CD4-positive, CD25-positive, alpha-beta regulatory T cell (primary cell): ENCODE measurements around the gene ADGRA1. TPM values are rescaled to one million over a fixed set of nuclear protein-coding genes. Genes with fewer than 3 reads are reported as not detected.

Experiments used
- ATAC-seq, 2 donors: fragments of 150-1000 bp; cut with Tn5 transposase; one replicate each; pipeline ENCODE4 v1.10.0; 2021; ENCODE audit warnings: low read depth in 2 of 2, moderate number of reproducible peaks in 2 of 2, moderate library complexity in 1 of 2
- DNase-seq, 3 donors: peaks; one replicate each; pipeline versions ENCODE4 v3.0.0 to v3.0.0-alpha.2; 2012 to 2022; ENCODE audit warnings: mixed read lengths in 1 of 3
- H3K27ac ChIP-seq: one replicate; pipeline ENCODE4 v1.7.0; 2013; ENCODE audit warnings: mild to moderate bottlenecking, low read length; ENCODE audit not compliant: insufficient read depth, poor library complexity, severe bottlenecking
- H3K27me3 ChIP-seq: one replicate; pipeline ENCODE4 v1.7.0; 2013; ENCODE audit warnings: low read length; ENCODE audit not compliant: control insufficient read depth, insufficient read depth
- H3K36me3 ChIP-seq: one replicate; pipeline ENCODE4 v1.7.0; 2013; ENCODE audit warnings: mild to moderate bottlenecking, low read length, moderate library complexity; ENCODE audit not compliant: control insufficient read depth, insufficient read depth
- H3K4me1 ChIP-seq: 2 replicates; pipeline ENCODE4 v1.7.0; 2013; ENCODE audit warnings: mild to moderate bottlenecking, low read length; ENCODE audit not compliant: insufficient read depth, control insufficient read depth, poor library complexity, severe bottlenecking
- H3K4me3 ChIP-seq: one replicate; pipeline ENCODE4 v1.7.0; 2013; ENCODE audit warnings: low read depth, mild to moderate bottlenecking, low read length, moderate library complexity
- H3K9me3 ChIP-seq, 2 experiments: 1 replicate in 1 of 2; 2 replicates in 1 of 2; pipeline ENCODE4 v1.7.0; 2013; ENCODE audit warnings: low read length in 2 of 2, mild to moderate bottlenecking in 1 of 2, moderate library complexity in 1 of 2; ENCODE audit not compliant: control insufficient read depth in 2 of 2
- H3K27ac Mint-ChIP-seq, 3 donors: one replicate each; pipeline ENCODE4 v1.8.0; 2020 to 2022; ENCODE audit warnings: mild to moderate bottlenecking in 3 of 3, mixed read lengths in 3 of 3, moderate library complexity in 2 of 3
- H3K27me3 Mint-ChIP-seq: one replicate; pipeline ENCODE4 v1.8.0; 2022; ENCODE audit warnings: mild to moderate bottlenecking, mixed read lengths
- H3K36me3 Mint-ChIP-seq: one replicate; pipeline ENCODE4 v1.8.0; 2020; ENCODE audit warnings: mixed read lengths
- H3K4me1 Mint-ChIP-seq, 4 donors: one replicate each; pipeline ENCODE4 v1.8.0; 2020 to 2022; ENCODE audit warnings: mixed read lengths in 4 of 4, mild to moderate bottlenecking in 1 of 4
- H3K4me3 Mint-ChIP-seq, 4 donors: one replicate each; pipeline ENCODE4 v1.8.0; 2020 to 2022; ENCODE audit warnings: mild to moderate bottlenecking in 4 of 4, mixed read lengths in 4 of 4, moderate library complexity in 3 of 4
- H3K9me3 Mint-ChIP-seq, 7 donors: one replicate each; pipeline ENCODE4 v1.8.0; 2020 to 2022; ENCODE audit warnings: mixed read lengths in 7 of 7, mild to moderate bottlenecking in 3 of 7, moderate library complexity in 2 of 7
- polyA plus RNA-seq, 4 donors: library from polyadenylated mRNA; unstranded; fragments of 300-500 nt; fragmentation: Illumina TruSeq; gene quantifications; one replicate each; pipeline ENCODE4 v1.2.3, GENCODE V29; 2021
- total RNA-seq: library from RNA; stranded (reverse); gene quantifications from one replicate; pipeline ENCODE4 v1.2.3, GENCODE V29; 2022

Gene ADGRA1
- total and polyA plus RNA-seq, 5 donors from 2014 or later = not detected

DNA sequence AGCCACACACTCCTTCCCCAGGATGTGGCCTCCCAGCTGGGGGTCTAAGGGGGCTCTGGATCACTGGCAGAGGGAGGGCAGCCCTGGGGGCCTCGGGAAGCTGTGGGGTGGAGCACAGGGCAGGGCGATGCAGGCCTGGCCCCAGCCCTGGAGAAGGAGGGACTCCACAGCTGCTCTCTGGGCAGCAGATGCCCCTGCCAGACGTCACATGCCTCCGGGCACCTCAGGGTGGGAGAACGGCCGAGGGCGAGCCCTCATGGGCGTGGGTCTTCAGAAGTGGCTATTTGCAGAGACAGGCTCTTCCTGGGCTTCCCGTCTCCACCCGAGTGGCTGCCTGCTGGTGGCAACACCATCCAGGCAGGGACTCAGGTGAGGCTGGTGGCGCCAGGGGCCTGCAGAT, 16.0 kb upstream of the ADGRA1 start:
- H3K27me3 ChIP-seq = no peaks in the 10 kb centered on the region
- DNase-seq = no peak
- no peak overlapping the region for H3K4me3 ChIP-seq
- H3K4me1 ChIP-seq = no peaks in the 10 kb centered on the region
- no peaks in the 10 kb centered on the region for H3K36me3 Mint-ChIP-seq
- peaks cover 0 to 2% (median 0%) of the 10 kb centered on the region in 7 donors for H3K9me3 Mint-ChIP-seq
- H3K4me3 Mint-ChIP-seq = no peak overlapping the region
- H3K27ac ChIP-seq = no peak overlapping the region
- no peaks in the 10 kb centered on the region for H3K36me3 ChIP-seq
- no peaks in the 10 kb centered on the region for H3K4me1 Mint-ChIP-seq
- ATAC-seq = no peak
- H3K27me3 Mint-ChIP-seq = no peaks in the 10 kb centered on the region
- H3K9me3 ChIP-seq = no peaks in the 10 kb centered on the region
- no peak overlapping the region for H3K27ac Mint-ChIP-seq

DNA sequence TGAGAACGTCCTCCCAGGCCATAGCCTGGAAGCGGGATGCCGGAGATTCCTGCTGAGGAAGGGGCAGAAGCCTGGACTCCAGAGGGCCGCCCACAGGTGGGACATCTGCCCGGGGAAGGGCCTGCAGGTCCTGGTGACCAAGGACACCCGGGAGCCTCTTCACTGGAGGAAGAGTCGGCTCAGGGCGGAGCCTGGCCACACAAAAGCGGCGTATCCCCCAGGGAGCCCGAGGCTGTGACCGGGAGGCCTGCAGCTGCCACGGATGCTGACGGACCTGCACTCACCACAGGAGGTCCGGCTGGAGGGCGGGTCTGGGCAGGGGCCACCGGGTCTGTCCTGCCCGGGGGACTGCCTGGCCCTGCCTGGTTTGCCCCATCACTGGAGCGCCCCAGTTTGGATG, 15.5 kb upstream of the ADGRA1 start:
- no peaks in the 10 kb centered on the region for H3K4me1 ChIP-seq
- Mint-ChIP-seq H3K4me1 (no peaks in the 10 kb centered on the region), H3K4me3 (no peak overlapping the region), H3K36me3 (no peaks in the 10 kb centered on the region), H3K27me3 (no peaks in the 10 kb centered on the region), H3K9me3 (peaks cover 0 to 2% (median 0%) of the 10 kb centered on the region in 7 donors), H3K27ac (no peak overlapping the region)
- no peaks in the 10 kb centered on the region for H3K9me3 ChIP-seq
- no peaks in the 10 kb centered on the region for H3K27me3 ChIP-seq
- no peak overlapping the region for H3K27ac ChIP-seq
- no peaks in the 10 kb centered on the region for H3K36me3 ChIP-seq
- ATAC-seq (no peak), DNase-seq (no peak)
- no peak overlapping the region for H3K4me3 ChIP-seq

GRCh38 chr10:133072720-133073390, 14.9 kb upstream of the ADGRA1 start:
- ATAC-seq (no peak), DNase-seq (no peak)
- H3K36me3 Mint-ChIP-seq = no peaks in the 10 kb centered on the region
- Histone ChIP-seq H3K4me3 (no peak overlapping the region), H3K27ac (no peak overlapping the region), H3K9me3 (no peaks in the 10 kb centered on the region), H3K36me3 (no peaks in the 10 kb centered on the region), H3K27me3 (no peaks in the 10 kb centered on the region), H3K4me1 (no peaks in the 10 kb centered on the region)
- no peaks in the 10 kb centered on the region for H3K27me3 Mint-ChIP-seq
- no peak overlapping the region for H3K27ac Mint-ChIP-seq
- peaks cover 0 to 2% (median 0%) of the 10 kb centered on the region in 7 donors for H3K9me3 Mint-ChIP-seq
- no peak overlapping the region for H3K4me3 Mint-ChIP-seq
- no peaks in the 10 kb centered on the region for H3K4me1 Mint-ChIP-seq

DNA sequence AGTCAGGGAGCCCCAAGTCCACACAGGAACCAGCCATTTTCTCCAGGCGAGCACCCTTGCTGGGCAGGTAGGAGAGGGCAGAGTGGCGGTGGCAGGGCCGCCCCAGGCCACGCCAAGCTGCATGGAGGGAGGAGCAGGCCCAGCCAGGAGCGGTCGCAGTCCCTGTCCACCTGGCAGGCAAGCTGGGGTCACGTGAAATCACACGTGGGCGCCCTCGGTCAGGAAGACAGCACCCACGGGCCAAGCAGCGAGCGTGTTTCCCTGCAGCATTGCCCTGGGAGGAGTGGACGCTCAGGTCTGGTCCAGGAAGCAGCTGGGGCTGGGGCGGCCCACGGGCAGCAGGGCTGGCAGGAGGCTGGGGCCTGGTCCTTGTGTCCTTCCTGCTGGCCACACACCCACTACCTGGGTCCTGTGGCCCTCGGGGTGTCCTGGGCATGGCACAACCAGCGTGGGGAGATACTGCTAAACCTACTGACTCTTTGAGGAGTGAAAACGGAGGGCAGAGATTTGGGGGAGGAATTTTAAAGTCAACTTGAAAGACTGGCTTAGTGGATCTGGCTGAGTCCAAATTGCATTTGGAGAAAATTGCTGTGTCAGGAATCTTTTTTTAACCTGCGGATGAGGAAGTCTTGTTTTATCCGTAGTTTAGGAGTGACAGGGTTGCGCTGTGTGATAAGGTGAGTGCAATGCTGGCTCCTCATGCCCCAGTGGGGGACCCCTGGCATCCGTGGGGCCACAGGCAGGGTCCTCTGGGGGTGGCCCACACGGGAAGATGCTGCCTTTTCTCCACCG, 12.2 kb upstream of the ADGRA1 start:
- no peak for DNase-seq
- ATAC-seq = no peak

DNA sequence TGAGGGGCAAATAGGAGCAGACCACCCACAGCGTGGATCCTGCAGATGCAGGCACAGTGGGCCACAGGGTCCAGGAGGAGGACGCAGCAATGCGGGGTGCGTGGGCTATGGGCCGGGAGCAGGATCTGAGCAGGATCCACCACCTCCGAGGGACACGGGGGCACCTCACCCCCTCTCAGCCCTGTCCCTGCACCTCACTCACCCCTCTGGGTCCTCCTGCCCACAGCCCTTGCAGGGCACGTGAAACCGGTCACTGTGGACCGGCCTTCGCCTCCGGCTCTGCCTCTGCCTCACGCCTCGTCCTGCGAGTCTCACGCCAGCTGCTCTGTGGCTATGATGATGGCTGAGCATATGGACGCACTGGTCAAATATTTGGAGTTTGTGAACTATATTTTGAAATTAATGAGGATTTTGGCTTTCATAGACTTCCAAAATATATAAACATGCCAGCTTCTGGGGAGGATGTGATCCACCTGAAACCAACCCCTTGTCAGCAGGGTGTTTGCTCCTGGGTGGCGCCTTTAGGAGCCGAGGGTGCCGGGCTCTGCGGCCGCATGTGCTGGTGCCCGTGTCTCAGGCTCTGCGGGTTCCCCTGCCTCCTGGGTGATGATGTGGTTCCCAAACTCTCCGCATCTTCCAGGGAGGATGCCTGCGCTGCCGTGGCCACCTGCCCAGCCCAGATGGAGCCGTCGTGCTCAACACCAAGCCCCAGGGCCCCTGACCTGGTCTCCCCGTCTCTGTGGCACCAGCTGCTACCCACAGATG, 11.3 kb upstream of the ADGRA1 start:
- Histone ChIP-seq H3K27me3 (no peaks in the 10 kb centered on the region), H3K9me3 (no peaks in the 10 kb centered on the region), H3K27ac (no peak overlapping the region), H3K4me3 (no peak overlapping the region), H3K36me3 (no peaks in the 10 kb centered on the region), H3K4me1 (no peaks in the 10 kb centered on the region)
- no peaks in the 10 kb centered on the region for H3K36me3 Mint-ChIP-seq
- ATAC-seq (no peak), DNase-seq (no peak)
- no peak overlapping the region for H3K27ac Mint-ChIP-seq
- H3K4me3 Mint-ChIP-seq = no peak overlapping the region
- H3K9me3 Mint-ChIP-seq = peaks cover 0 to 2% (median 0%) of the 10 kb centered on the region in 7 donors
- H3K4me1 Mint-ChIP-seq = no peaks in the 10 kb centered on the region
- H3K27me3 Mint-ChIP-seq = no peaks in the 10 kb centered on the region

More for the DNA sequence above, 12.2 kb upstream of the ADGRA1 start:
- Mint-ChIP-seq H3K4me1 (no peaks in the 10 kb centered on the region), H3K36me3 (no peaks in the 10 kb centered on the region), H3K9me3 (peaks cover 0 to 2% (median 0%) of the 10 kb centered on the region in 7 donors), H3K27ac (no peak overlapping the region), H3K4me3 (no peak overlapping the region), H3K27me3 (no peaks in the 10 kb centered on the region)
- H3K4me1 ChIP-seq = no peaks in the 10 kb centered on the region
- H3K27ac ChIP-seq = no peak overlapping the region
- H3K36me3 ChIP-seq = no peaks in the 10 kb centered on the region
- no peaks in the 10 kb centered on the region for H3K9me3 ChIP-seq
- H3K4me3 ChIP-seq = no peak overlapping the region
- no peaks in the 10 kb centered on the region for H3K27me3 ChIP-seq

DNA sequence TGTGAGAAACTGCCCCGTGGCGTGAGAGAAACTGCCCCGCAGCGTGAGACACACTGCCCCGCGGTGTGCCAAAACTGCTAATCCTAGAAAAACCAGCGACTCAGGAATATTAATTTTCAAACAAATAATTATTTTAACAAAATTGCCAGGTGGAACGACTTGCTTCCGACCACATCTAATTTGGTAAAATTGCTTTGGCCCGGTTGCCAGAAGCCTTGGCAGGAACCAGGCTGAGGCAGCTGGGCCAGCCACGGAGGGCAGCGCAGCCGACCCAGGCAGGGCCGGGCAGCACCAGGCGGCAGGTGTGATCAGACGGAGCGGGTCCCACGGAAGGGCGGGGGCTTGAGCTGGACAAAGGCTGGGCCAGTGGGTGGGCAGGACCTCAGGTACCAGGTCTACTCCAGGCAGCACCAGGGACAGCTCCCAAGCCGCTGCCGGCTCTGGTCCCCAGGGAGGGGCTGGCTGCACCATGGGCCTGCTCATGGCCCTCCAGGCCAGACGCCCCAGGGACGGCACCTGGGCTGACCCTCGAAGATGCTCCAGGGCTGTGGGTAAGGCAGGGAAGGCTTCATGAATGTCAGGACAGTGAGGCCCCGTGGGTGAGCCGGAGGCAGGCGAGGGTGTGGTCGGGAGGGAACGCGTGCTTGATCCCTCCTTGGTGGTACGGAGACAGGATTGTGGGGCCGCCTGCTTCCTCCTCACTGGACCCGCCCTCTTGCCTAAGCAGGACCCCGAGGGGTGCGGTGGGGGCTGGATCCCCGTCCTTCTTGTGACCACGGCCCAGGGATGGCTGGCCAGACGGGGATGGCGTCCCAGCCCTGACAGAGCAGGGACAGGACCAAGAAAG, 7.7 kb upstream of the ADGRA1 start:
- H3K27me3 ChIP-seq = no peaks in the 10 kb centered on the region
- no peak overlapping the region for H3K27ac Mint-ChIP-seq
- no peaks in the 10 kb centered on the region for H3K36me3 Mint-ChIP-seq
- no peaks in the 10 kb centered on the region for H3K36me3 ChIP-seq
- H3K4me1 Mint-ChIP-seq = no peaks in the 10 kb centered on the region
- no peaks in the 10 kb centered on the region for H3K4me1 ChIP-seq
- DNase-seq (no peak), ATAC-seq (no peak)
- H3K4me3 Mint-ChIP-seq = no peak overlapping the region
- no peak overlapping the region for H3K4me3 ChIP-seq
- H3K9me3 ChIP-seq = no peaks in the 10 kb centered on the region
- no peak overlapping the region for H3K27ac ChIP-seq
- H3K27me3 Mint-ChIP-seq = no peaks in the 10 kb centered on the region
- H3K9me3 Mint-ChIP-seq = peaks cover 0 to 2% (median 0%) of the 10 kb centered on the region in 7 donors

GRCh38 chr10:133080683-133081040, 7.1 kb upstream of the ADGRA1 start:
- Histone ChIP-seq H3K4me1 (no peaks in the 10 kb centered on the region), H3K27me3 (no peaks in the 10 kb centered on the region), H3K27ac (no peak overlapping the region), H3K9me3 (no peaks in the 10 kb centered on the region), H3K36me3 (no peaks in the 10 kb centered on the region), H3K4me3 (no peak overlapping the region)
- Mint-ChIP-seq H3K9me3 (peaks cover 0 to under 1% (median 0%) of the 10 kb centered on the region in 7 donors), H3K4me3 (no peak overlapping the region), H3K27ac (no peak overlapping the region), H3K36me3 (no peaks in the 10 kb centered on the region), H3K27me3 (no peaks in the 10 kb centered on the region), H3K4me1 (no peaks in the 10 kb centered on the region)
- DNase-seq = no peak
- ATAC-seq = no peak
